Stimulated activated CD4-positive, alpha-beta T cell treated with anti-CD3 and anti-CD28 coated beads, Interleukin-15, amount 100 ng/mL, for 1 hour (primary cell): ENCODE measurements around the gene SIMC1.
"Not testable (repeated sequence)": the region's sequence is repeated elsewhere in the genome, so short reads cannot be mapped to it uniquely, and the experiment has no call there.

Experiments used
- DNase-seq, 2 donors: peaks; one replicate each; pipeline ENCODE4 v3.0.0-alpha.2; 2020; ENCODE audit warnings: low read depth in 1 of 2, low spot score in 1 of 2

SIMC1 gene

GRCh38 chr5:176290057-176290840 lies 52.0 kb downstream of the SIMC1 start:
- not testable (repeated sequence) for DNase-seq

- DNase-seq = not testable (repeated sequence)
Measured at GRCh38 chr5:176305356-176305755, 67.1 kb downstream of the SIMC1 start.

- DNase-seq = no peak
Measured at GRCh38 chr5:176317534-176318374, 79.5 kb downstream of the SIMC1 start.

- DNase-seq = no peak
Measured at GRCh38 chr5:176319827-176320554, 81.8 kb downstream of the SIMC1 start.

GRCh38 chr5:176320577-176320976 lies 82.4 kb downstream of the SIMC1 start:
- no peak for DNase-seq

- DNase-seq = no peak
Measured at GRCh38 chr5:176334031-176334770, 96.0 kb downstream of the SIMC1 start.

- no peak for DNase-seq
Measured at GRCh38 chr5:176337913-176338312, 99.7 kb downstream of the SIMC1 start.

GRCh38 chr5:176339304-176339703 lies 101.1 kb downstream of the SIMC1 start:
- no peak for DNase-seq

- DNase-seq = no peak
Measured at GRCh38 chr5:176341325-176342157, 103.3 kb downstream of the SIMC1 start.

GRCh38 chr5:176342158-176342483 lies 103.9 kb downstream of the SIMC1 start:
- DNase-seq = no peak

- DNase-seq = no peak
Measured at GRCh38 chr5:176342766-176343458, 104.7 kb downstream of the SIMC1 start.

GRCh38 chr5:176350416-176350815 lies 112.2 kb downstream of the SIMC1 start:
- no peak for DNase-seq

GRCh38 chr5:176352116-176352878 lies 114.1 kb downstream of the SIMC1 start:
- DNase-seq = no peak

- no peak for DNase-seq
Measured at GRCh38 chr5:176353533-176353932, 115.3 kb downstream of the SIMC1 start.

- no peak for DNase-seq
Measured at GRCh38 chr5:176355400-176356178, 117.4 kb downstream of the SIMC1 start.

GRCh38 chr5:176356179-176356566 lies 117.9 kb downstream of the SIMC1 start:
- no peak for DNase-seq

- DNase-seq = no peak
Measured at GRCh38 chr5:176359658-176360057, 121.4 kb downstream of the SIMC1 start.

GRCh38 chr5:176360894-176361436 lies 122.7 kb downstream of the SIMC1 start:
- DNase-seq = no peak
